Liver (tissue), 3 donors: Measurements from ENCODE around the gene TRIM3.

ENCODE experiments used
- EGR1 ChIP-seq, 2 donors: IDR thresholded peaks; 2 replicates each; pipeline ENCODE4 v1.6.1; 2016 to 2018; ENCODE audit warnings: antibody characterized with exemption in 2 of 2, low read depth in 2 of 2
- FOXA1 ChIP-seq: IDR thresholded peaks from 2 replicates; pipeline ENCODE4 v1.6.1; 2016; ENCODE audit warnings: antibody characterized with exemption
- JUND ChIP-seq, 2 donors: IDR thresholded peaks; 2 replicates each; pipeline ENCODE4 v1.6.1; 2016; ENCODE audit warnings: antibody characterized with exemption in 2 of 2
- RAD21 ChIP-seq, 2 donors: IDR thresholded peaks; 2 replicates each; pipeline ENCODE4 v1.6.1; 2016; ENCODE audit warnings: antibody characterized with exemption in 2 of 2, mild to moderate bottlenecking in 2 of 2
- RXRA ChIP-seq, 2 donors: IDR thresholded peaks; 2 replicates each; pipeline ENCODE4 v1.6.1; 2017 to 2018; ENCODE audit warnings: antibody characterized with exemption in 2 of 2, mild to moderate bottlenecking in 1 of 2
- SP1 ChIP-seq: IDR thresholded peaks from 2 replicates; pipeline ENCODE4 v1.6.1; 2018; ENCODE audit warnings: antibody characterized with exemption, mild to moderate bottlenecking
- TAF1 ChIP-seq: conservative IDR thresholded peaks from 2 replicates; pipeline ENCODE4 v1.6.1; 2016; ENCODE audit warnings: antibody characterized with exemption, mild to moderate bottlenecking
- YY1 ChIP-seq: IDR thresholded peaks from 2 replicates; pipeline ENCODE4 v1.6.1; 2016; ENCODE audit warnings: antibody characterized with exemption, mild to moderate bottlenecking
- TF ChIP-seq, protein P1 (sequence below): IDR thresholded peaks from 2 replicates; pipeline ENCODE4 v1.6.1; 2016; ENCODE audit warnings: antibody characterized with exemption
- TF ChIP-seq, protein P2 (sequence below): IDR thresholded peaks from 2 replicates; pipeline ENCODE4 v1.6.1; 2016; ENCODE audit warnings: antibody characterized with exemption
- TF ChIP-seq, protein P3 (sequence below): fragments of 150-350 bp; IDR thresholded peaks from 2 replicates; pipeline ENCODE4 v1.5.1; 2017; ENCODE audit warnings: improper control_type of control experiment, low read depth, low read length; ENCODE audit not compliant: missing input control
- TF ChIP-seq, protein P4 (sequence below): IDR thresholded peaks from 2 replicates; pipeline ENCODE4 v1.6.1; 2016; ENCODE audit warnings: antibody characterized with exemption, mild to moderate bottlenecking
- TF ChIP-seq, protein P5 (sequence below): IDR thresholded peaks from 2 replicates; pipeline ENCODE4 v1.6.1; 2016; ENCODE audit warnings: antibody characterized with exemption
- donor health status: healthy.
- donor health status: healthy.

DNA sequence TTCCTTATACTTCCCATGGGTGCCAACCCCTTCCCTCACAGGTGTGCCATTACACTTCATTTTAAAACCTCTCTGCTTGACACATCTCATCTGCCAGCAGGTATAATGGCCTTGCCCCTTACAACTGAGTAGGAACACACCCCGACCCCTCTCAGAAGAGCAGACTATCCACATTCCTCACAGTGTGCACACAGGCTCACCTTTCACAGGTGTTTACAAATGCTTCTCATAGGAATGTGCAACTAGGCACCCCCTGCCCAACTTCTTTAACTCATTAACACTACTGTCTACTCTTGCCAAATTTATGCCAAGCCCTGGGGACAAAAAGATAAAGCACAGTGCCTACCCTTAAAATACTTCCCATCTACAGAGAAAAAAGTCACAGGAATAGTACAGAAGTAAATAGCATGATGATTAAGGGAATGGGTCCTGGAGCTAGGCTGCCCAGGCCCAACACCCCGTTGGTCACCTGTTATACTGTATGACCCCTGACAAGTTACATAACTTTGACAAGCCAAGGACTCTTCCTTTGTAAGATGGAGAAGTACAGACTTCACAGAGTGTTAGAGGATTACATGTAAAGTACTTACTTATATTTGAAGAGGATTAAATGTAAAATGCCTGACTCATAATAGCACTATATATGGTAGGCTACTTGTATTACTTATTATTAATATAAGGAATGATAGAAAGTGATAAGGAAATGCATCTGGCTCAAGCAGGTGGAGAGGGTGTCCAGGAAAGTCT is 15.2 kb downstream of the TRIM3 start:
- TF ChIP-seq YY1 (no peak), TAF1 (no peak), SP1 (no peak), RXRA (IDR thresholded peaks at IDR 0.05) (no peak), JUND (IDR thresholded peaks at IDR 0.05) (no peak), EGR1 (IDR thresholded peaks at IDR 0.05; ENCODE audit: low read depth in 2 of 2) (no peak), RAD21 (IDR thresholded peaks at IDR 0.05) (no peak), FOXA1 (no peak)
- TF ChIP-seq, protein P1, sequence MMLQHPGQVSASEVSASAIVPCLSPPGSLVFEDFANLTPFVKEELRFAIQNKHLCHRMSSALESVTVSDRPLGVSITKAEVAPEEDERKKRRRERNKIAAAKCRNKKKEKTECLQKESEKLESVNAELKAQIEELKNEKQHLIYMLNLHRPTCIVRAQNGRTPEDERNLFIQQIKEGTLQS = no peak
- TF ChIP-seq, protein P2, sequence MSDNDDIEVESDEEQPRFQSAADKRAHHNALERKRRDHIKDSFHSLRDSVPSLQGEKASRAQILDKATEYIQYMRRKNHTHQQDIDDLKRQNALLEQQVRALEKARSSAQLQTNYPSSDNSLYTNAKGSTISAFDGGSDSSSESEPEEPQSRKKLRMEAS = no peak
- TF ChIP-seq, protein P3, sequence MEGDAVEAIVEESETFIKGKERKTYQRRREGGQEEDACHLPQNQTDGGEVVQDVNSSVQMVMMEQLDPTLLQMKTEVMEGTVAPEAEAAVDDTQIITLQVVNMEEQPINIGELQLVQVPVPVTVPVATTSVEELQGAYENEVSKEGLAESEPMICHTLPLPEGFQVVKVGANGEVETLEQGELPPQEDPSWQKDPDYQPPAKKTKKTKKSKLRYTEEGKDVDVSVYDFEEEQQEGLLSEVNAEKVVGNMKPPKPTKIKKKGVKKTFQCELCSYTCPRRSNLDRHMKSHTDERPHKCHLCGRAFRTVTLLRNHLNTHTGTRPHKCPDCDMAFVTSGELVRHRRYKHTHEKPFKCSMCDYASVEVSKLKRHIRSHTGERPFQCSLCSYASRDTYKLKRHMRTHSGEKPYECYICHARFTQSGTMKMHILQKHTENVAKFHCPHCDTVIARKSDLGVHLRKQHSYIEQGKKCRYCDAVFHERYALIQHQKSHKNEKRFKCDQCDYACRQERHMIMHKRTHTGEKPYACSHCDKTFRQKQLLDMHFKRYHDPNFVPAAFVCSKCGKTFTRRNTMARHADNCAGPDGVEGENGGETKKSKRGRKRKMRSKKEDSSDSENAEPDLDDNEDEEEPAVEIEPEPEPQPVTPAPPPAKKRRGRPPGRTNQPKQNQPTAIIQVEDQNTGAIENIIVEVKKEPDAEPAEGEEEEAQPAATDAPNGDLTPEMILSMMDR = no peak
- TF ChIP-seq, protein P4, sequence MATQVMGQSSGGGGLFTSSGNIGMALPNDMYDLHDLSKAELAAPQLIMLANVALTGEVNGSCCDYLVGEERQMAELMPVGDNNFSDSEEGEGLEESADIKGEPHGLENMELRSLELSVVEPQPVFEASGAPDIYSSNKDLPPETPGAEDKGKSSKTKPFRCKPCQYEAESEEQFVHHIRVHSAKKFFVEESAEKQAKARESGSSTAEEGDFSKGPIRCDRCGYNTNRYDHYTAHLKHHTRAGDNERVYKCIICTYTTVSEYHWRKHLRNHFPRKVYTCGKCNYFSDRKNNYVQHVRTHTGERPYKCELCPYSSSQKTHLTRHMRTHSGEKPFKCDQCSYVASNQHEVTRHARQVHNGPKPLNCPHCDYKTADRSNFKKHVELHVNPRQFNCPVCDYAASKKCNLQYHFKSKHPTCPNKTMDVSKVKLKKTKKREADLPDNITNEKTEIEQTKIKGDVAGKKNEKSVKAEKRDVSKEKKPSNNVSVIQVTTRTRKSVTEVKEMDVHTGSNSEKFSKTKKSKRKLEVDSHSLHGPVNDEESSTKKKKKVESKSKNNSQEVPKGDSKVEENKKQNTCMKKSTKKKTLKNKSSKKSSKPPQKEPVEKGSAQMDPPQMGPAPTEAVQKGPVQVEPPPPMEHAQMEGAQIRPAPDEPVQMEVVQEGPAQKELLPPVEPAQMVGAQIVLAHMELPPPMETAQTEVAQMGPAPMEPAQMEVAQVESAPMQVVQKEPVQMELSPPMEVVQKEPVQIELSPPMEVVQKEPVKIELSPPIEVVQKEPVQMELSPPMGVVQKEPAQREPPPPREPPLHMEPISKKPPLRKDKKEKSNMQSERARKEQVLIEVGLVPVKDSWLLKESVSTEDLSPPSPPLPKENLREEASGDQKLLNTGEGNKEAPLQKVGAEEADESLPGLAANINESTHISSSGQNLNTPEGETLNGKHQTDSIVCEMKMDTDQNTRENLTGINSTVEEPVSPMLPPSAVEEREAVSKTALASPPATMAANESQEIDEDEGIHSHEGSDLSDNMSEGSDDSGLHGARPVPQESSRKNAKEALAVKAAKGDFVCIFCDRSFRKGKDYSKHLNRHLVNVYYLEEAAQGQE = no peak
- TF ChIP-seq, protein P5, sequence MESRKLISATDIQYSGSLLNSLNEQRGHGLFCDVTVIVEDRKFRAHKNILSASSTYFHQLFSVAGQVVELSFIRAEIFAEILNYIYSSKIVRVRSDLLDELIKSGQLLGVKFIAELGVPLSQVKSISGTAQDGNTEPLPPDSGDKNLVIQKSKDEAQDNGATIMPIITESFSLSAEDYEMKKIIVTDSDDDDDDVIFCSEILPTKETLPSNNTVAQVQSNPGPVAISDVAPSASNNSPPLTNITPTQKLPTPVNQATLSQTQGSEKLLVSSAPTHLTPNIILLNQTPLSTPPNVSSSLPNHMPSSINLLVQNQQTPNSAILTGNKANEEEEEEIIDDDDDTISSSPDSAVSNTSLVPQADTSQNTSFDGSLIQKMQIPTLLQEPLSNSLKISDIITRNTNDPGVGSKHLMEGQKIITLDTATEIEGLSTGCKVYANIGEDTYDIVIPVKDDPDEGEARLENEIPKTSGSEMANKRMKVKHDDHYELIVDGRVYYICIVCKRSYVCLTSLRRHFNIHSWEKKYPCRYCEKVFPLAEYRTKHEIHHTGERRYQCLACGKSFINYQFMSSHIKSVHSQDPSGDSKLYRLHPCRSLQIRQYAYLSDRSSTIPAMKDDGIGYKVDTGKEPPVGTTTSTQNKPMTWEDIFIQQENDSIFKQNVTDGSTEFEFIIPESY = no peak
